HG02870 (cell line): ENCODE measurements around the gene TBXA2R.

Experiments
- ATAC-seq: cut with Tn5 transposase; IDR thresholded peaks from one replicate; pipeline ENCODE4 v1.9.1; 2021; ENCODE audit warnings: mild to moderate bottlenecking, moderate library complexity; ENCODE audit not compliant: unreplicated experiment

The TBXA2R gene

GRCh38 chr19:3607303-3608078, 816 bp upstream of the TBXA2R start:
- no peak for ATAC-seq

DNA sequence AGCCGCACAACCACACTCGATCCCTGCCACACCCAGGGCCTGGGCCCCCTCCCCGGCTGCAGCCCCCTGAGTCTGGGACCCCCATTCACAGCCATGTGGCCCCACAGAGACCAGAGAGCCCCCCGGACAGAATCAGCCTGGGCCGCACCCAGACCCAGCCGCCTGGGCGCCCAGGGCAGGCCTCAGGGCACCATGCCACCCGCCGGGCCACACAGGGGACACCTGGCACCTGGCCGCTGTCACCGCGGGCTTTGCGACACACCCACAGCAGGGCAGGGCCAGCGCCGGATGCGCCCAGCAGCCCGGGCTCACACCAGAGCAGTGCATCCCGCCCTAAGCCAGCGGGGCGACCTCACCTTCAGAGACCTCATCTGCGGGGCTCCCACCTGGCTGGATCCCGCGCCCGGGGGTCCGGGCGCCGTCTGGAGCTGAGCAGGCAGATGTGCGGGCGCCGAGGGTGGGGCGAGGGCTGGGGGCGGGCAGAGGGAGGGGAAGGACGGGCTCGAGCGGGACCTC, 443 bp downstream of the TBXA2R start:
- no peak for ATAC-seq

- ATAC-seq = no peak
Observed at GRCh38 chr19:3605770-3606169, 905 bp downstream of the TBXA2R start.

DNA sequence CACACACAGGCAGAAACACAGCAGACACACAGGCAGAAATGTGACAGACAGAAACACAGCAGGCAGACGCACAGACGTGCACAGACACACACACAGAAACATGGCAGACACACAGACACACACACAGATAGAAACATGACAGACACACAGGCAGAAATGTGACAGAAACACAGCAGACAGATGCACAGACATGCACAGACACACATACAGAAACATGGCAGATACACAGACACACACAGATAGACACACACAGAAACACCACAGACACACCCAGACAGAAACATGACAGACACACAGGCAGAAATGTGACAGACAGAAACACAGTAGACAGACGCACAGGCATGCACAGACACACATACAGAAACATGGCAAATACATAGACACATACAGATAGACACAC, 1.3 kb downstream of the TBXA2R start:
- no peak for ATAC-seq

GRCh38 chr19:3604987-3605343, 1.7 kb downstream of the TBXA2R start:
- ATAC-seq = no peak

- ATAC-seq = no peak
Observed at GRCh38 chr19:3604227-3604986, 2.3 kb downstream of the TBXA2R start.

DNA sequence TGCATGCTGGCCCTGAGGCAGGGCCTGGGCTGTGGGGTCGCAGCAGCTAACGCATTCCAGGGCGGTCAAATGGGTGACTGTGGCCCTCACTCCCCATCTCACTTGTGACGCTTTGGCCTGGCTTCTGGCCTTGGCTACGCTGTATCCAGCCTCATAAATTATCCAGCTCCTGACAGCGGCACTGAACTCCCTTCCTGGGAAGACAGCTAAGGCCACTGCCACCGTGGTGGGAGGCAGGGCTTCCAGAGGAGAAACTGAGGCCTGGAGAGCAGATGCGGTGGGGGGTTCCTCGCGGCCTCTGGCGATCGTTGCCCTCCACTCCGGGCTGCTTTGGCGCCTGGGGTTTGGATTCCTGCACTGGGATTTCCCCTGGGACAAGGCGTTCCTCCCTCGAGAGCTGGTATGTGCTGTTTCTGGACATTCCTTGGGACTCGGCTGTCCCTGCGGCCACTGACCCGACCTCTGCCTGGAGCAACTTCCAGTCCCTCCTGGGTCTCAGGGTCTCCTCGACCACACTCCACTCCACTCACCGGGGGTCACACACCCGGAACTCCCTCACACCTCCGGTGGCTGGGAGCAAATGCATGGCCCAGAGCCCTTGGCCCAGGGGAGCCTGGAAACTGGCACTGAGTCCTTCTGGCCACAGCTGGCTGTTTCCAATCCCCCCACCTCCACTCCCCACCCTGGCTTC, 3.4 kb downstream of the TBXA2R start:
- no peak for ATAC-seq

GRCh38 chr19:3601021-3601420, 5.7 kb downstream of the TBXA2R start:
- no peak for ATAC-seq

GRCh38 chr19:3599776-3600187, 6.9 kb downstream of the TBXA2R start:
- ATAC-seq = no peak

- ATAC-seq = no peak
Observed at GRCh38 chr19:3595521-3596061, 11.1 kb downstream of the TBXA2R start.

- no peak for ATAC-seq
Observed at GRCh38 chr19:3593156-3593555, 13.5 kb downstream of the TBXA2R start.

- no peak for ATAC-seq
Observed at GRCh38 chr19:3591876-3592613, 14.6 kb downstream of the TBXA2R start.

GRCh38 chr19:3590991-3591659, 15.6 kb downstream of the TBXA2R start:
- no peak for ATAC-seq

- ATAC-seq = no peak
Observed at GRCh38 chr19:3589949-3590348, 16.7 kb downstream of the TBXA2R start.

DNA sequence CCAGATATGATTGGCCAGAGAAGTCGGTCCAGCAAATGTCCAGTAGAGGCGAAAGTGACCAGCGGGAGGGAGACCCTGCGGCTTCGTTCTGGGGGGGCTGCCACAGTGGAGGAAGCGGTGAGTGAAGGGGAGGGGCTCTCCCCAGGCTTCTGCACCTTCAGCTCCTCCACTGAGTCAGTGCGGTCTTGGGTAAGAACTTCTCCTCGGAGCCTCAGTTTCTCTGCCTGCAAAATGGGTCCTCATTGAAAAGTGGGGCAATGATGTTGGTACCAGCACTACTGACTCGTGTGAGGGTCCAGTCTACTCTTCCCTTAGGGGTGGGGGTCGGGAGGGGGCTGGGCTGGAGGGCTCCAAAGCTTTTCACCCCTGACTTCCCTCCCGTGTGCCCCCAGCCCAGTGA, 17.2 kb downstream of the TBXA2R start:
- no peak for ATAC-seq

GRCh38 chr19:3586707-3587346, 19.8 kb downstream of the TBXA2R start:
- ATAC-seq = no peak

GRCh38 chr19:3586127-3586626, 20.5 kb downstream of the TBXA2R start:
- no peak for ATAC-seq

DNA sequence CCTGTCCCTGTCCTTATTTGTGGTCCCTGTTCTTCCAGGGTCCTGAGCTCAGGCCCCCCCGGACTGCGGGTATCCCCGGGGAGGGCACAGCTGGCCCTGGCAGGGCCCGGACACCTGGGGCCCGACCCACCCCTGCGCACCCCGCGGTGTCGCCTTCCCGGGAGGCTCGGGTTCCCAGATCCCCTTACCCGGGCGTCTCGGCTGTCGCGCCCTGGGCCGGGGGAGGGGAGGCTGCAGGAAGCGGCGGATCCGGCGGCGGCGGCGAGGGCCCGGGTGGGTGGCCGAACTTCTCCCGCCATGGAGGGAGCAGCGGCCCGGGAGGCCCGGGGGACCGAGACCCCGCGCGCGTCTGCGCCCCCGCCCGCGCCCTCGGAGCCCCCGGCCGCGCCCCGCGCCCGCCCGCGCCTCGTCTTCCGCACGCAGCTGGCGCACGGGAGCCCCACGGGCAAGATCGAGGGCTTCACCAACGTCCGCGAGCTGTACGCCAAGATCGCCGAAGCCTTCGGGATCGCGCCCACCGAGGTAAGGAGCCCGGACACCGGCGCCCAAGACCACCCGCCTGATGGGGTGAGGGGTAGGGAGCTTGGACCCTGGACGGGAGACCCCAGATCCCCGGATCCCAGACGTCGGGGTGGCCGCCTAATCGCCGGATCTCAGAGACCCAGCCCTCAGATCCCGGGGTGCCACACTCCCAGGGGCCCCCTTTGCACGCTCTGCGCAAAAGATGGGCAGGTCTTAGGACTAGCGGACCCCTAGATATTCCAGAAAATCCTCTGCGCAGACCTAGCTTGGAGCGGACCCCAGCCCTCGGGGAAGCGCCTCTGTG, 21.2 kb downstream of the TBXA2R start, which contains the start of gene GIPC3:
TSS of gene GIPC3 (plus strand) at position 178 of the 826 bp plus-strand sequence. CDS start at position 298, 120 bp downstream.
- no peak for ATAC-seq
